Dedifferentiated amniotic fluid mesenchymal stem cell (primary cell): ENCODE results near the gene PMAIP1.
"Not testable (repeated sequence)": the region's sequence is repeated elsewhere in the genome, so short reads cannot be mapped to it uniquely, and the experiment has no call there.

Experiments used
- DNase-seq: peaks from one replicate; pipeline ENCODE4 v3.0.0-alpha.2; 2016; ENCODE audit errors: extremely low spot score

PMAIP1 gene

DNA sequence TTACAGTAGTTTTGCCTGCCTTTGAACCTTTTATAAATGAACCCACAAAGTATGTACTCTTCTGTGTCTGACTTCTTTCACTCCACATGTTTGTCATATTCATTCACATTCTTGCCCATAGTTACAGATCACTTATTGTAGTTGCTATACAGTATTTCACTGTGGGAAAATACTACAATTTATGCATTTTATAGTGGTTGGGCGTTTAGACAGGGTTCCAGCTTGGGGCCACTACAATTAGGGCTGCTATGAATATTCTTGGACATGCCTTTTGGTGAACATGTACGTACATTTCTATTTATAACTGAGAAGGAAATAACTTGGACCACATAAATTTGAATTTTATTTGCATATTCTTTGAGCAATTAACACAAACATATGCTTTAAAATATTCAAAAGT lies 15.4 kb upstream of the PMAIP1 start:
- no peak for DNase-seq

DNA sequence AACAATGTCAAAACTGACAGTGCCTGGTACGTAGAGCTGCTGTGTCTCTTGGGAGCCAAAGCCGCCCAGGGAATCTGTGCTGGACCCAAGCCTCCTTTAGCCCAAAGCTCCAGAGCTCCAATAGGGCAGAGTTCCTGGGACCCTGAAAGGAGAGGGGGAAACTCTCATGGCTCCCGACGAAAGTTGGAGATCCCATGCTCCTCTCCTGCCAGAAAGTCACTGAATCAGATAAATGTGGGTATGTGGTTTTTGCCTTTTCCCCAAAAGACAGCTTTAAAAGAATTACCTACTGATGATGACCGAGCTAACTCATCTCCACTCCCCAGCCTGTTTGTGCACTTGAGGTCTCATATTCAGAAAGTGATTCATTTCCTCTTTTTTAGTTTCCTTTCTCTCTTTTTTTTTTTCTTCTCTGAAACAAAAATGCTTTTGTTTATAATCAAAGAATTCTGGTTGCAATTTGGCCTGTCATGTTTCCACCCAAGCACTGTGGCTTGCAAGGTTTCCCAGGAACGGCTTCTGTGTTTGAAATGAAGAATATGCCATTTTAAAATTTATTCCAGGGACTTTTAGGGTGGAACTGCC lies 14.1 kb upstream of the PMAIP1 start:
- peak; percentile 76 for DNase-seq

DNA sequence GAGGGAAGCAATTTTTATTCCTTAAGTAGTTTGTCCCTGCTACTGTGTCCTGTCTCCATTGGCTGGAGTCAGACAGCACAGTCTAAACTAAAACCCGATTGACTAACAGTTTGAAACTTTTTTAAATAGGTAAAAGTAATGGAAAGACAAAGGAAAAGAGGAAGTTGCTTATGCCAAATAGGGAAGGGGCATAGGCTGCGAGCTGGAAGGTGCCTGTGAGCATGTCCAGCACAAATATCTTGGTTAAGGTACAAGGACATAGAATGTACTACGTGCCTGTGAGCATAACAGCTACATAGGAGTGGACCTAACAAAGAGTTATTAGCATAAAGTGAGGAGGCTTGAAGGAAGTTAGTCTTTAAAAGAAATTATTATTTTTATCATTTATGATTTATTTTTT lies 13.4 kb upstream of the PMAIP1 start:
- DNase-seq: not testable (repeated sequence)

DNA sequence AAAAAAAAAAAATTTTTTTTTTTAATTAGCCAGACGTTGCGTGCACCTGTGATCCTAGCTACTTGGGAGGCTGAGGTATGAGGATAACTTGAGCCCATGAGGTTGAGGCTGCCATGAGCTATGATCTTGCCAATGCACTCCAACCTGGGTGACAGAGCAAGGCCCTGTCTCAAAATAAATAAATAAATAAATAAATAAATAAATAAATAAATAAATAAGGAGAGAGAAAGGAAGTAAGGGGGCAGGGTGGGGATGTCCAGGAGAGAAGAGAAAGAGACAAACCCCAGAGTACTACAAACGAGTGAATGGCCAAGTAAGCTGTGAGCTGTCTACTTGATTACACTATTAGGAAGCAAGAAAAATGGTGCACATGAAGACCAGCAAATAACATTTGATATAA lies 7.7 kb upstream of the PMAIP1 start:
- DNase-seq: no peak

DNA sequence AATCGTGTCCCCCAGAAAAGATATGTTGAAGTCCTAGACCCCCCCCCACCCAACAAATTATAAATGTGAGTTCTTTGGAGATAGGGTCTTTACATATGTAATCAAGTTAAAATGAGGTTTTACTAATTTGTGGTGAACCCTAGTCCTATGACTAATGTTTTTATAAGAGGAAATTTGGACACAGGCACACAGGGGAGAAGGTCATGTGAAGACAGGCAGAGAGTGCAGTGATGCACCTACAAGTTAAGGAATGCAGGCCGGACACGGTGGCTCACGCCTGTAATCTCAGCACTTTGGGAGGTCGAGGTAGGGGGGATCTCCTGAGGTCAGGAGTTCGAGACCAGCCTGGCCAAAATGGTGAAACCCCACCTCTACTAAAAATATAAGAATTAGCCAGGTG lies 5.8 kb upstream of the PMAIP1 start:
- DNase-seq: no peak

DNA sequence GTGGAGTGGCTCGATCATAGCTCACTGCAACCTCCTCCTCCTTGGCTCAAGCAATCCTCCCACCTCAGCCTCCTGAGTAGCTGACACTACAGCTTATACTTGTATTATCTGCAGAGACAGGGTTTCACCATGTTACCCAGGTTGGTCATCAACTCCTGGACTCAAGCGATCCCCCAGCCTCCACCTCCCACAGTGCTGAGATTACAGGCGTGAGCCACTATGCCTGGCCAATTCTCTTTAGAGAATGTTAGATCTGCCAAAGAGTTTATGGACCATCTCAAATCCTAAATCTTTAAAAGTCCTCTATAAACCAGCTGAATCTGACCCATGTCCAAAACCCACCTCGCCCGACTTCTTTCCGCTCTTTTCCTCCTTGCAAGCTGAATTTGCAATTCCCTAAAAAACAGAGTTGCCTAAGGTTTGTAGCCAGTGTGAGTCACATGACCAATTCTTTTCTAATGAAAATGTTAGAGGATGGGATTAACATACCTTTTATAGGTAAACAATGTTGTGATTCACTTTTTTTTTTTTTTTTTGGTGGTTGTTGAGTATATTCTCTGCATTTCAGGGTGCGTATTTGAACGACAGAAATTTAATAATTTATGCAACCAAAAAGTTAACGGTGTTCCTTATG lies 2.4 kb upstream of the PMAIP1 start:
- DNase-seq: no peak

DNA sequence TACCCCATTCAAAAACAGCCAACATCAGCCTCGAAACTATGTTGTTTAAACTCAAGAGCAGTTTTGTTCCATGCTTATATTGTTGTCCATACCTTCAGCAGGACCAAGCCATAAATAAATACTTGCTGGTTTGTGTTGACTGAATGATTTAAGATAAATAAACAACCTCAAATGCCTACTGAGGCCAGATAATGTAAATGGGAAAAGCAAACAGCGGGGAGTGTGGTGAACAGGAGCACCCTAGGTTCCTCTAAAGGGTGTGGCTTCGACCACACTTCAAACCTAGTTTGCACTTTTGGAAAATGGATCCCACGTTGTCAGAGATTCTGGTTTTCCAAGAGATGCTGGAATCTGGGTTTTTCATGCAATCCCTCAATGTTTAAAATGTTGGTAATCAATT lies 1.7 kb upstream of the PMAIP1 start:
- DNase-seq: no peak

DNA sequence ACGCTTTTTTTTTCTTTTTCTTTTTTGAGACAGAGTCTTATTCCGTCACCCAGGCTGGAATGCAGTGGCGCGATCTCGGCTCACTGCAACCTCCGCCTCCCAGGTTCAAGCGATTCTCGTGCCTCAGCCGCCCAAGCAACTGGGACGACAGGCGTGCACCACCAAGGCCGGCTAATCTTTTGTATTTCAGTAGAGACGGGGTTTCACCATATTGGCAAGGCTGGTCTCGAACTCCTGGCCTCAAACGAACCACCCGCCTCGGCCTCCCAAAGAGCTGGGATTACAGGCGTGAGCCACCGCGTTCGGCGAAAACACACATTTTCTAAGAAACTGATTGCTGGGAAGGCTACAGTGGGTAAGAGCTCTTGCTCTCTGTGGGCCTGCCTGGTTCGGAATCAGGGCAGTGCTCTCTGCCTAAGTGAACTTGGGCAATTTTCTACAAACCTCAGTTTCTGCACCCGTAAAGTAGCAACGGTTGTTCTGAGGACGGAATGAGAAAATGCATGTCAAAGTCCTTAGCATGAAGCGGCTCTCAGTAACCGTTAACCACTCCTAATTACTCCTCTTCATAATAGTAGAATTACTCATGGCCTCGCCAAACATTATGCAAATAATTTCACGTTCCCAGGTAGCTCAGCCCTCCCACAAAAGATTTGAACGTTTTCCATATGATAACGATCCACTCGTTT lies 1.0 kb upstream of the PMAIP1 start:
- no peak for DNase-seq

DNA sequence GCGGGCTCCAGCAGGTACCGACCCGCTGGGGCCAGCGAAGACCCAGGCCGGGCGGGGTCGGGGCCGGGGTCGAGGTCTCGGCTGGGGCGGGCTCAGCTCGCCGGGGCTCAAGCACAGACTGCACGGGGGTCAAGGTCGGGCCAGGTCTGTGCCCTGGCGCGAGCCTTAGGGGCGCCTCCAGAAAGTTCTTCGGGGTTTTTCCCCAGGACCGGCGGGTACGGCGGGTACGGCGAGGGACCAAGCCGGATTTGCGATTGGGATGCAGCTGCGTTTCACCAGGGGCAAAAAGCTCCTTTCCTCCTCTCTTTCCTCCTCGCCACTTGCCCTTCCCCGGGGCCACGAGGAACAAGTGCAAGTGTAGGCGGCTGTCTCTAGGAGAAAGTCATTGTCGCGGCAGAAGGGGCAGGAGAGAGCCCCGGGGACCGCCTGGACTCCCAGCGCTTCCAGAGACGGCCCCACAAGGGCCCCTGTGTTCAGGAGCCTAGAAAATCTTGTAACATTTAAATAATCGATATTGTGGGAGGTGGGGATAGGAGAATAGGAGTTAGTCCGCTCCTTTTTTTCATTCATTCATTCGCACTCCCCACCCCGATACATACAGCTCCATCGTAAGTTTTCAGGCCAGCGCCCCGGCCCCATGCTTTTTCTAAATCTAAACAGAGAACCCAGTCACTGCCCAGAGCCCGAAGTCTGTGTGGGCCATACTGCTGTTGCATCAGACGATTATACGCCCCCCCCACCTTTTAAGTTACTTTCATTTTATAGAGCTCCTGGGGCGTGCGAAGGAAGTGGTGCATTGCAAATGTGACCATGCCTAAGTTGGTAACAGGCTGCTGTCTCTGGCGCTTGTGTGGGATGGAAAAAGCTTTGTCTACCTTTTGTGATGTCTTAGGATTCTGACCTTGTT lies 679 bp downstream of the PMAIP1 start:
- DNase-seq: peak; percentile 89

DNA sequence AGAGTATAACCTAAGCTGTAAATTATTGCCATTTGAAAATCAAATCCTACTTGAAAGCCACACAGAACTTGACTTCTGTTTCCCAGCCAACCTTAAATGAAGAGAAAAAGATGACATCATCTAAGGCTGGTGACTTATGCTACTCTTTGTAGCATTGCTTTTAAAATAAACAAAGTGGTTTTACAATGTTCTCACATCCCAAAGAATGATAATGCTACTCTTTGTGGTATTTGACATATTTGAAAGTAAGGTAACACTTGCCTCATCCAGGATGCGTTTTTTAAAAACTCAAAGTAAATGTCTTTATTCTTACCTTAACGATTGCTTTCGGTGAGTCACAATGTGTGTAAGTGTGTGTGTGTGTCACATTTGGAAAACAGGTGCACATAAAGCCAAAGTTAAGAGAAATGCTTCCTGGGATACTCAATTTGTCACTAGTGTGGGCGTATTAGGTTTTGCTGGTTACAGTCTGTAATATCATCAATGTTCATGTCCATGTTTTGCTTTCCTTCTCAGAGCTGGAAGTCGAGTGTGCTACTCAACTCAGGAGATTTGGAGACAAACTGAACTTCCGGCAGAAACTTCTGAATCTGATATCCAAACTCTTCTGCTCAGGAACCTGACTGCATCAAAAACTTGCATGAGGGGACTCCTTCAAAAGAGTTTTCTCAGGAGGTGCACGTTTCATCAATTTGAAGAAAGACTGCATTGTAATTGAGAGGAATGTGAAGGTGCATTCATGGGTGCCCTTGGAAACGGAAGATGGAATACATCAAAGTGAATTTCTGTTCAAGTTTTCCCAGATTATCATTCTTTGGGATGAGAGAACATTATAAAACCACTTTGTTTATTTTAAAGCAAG lies 2.6 kb downstream of the PMAIP1 start:
- peak; percentile 69 for DNase-seq

DNA sequence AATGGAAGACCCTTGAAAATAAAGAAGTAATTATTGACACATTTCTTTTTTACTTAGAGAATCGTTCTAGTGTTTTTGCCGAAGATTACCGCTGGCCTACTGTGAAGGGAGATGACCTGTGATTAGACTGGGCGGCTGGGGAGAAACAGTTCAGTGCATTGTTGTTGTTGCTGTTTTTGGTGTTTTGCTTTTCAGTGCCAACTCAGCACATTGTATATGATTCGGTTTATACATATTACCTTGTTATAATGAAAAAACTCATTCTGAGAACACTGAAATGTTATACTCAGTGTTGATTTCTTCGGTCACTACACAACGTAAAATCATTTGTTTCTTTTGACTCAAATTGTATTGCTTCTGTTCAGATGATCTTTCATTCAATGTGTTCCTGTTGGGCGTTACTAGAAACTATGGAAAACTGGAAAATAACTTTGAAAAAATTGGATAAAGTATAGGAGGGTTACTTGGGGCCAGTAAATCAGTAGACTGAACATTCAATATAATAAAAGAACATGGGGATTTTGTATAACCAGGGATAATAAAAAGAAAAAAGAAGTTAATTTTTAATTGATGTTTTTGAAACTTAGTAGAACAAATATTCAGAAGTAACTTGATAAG lies 3.3 kb downstream of the PMAIP1 start:
- no peak for DNase-seq

DNA sequence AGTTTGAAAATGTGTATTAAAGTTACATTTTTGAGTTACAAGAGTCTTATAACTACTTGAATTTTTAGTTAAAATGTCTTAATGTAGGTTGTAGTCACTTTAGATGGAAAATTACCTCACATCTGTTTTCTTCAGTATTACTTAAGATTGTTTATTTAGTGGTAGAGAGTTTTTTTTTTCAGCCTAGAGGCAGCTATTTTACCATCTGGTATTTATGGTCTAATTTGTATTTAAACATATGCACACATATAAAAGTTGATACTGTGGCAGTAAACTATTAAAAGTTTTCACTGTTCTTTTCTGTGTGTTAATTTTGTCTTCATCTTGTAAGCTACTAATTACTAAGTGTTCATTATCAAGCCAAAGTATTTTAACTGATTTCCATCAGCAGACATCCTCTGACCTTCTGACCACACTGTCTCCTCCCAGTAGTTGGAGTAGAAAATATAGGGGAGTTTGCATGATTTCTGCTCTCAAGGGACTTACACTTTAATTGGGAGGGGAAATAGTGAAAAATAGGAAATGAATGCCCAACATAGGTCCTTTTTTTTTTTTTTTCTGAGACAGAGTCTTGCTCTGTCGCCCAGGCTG lies 4.3 kb downstream of the PMAIP1 start:
- no peak for DNase-seq

DNA sequence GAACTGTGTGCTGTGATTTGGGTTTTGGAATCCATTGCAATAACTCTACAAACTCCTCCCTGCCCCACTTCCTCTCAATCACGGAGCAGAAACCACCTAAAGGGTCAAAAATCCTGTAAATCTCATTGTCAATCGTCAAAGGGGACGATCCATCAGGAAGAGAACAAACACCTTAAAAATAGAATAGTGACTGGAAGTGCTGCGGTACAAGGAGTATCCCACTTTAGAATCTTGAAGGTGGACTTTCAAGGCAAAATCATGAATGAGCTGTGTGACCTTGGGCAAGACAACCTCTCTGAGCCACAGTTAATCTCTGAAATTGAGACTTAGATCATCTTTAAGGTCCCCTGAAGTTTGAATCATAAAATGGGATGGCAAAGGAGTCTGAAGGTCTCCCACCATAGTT lies 5.9 kb downstream of the PMAIP1 start:
- no peak for DNase-seq

DNA sequence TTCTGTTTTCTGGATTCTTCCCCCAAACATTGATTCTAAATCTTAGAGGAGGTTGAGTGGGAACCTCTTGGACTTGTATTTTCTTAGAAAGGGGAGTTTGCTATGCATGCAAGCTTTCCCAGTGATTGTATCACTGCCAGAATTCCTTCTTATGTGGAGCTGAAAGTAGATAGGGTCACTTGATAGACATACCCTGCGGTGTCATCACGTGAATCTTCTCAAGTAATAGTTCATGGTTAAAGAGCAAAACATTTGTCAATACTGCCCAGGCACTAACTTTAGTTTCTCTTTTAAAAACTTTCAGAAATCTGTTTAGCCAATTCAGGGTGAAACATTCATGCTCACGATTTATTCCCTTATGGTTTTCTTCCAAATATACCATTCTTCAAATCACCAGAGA lies 6.4 kb downstream of the PMAIP1 start:
- no peak for DNase-seq

DNA sequence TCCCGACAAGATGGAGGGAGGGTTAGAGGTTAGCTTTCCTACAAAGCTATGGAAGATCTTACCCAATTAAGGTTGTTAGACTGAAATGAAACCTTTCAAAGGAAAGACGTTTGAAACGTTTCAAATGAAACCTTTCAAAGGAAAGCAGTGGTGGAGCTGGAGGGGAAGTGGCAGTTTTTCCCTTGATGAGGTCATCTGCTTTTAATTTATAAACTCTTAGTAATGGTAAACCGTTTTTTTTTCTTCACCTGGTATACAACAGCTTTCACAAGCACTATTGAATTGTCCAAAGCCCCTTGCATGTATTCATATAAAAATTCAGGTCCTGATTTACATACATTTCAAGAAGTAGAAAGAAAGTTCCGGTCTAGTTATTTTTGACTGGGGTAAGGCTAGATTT lies 7.4 kb downstream of the PMAIP1 start:
- DNase-seq: no peak

DNA sequence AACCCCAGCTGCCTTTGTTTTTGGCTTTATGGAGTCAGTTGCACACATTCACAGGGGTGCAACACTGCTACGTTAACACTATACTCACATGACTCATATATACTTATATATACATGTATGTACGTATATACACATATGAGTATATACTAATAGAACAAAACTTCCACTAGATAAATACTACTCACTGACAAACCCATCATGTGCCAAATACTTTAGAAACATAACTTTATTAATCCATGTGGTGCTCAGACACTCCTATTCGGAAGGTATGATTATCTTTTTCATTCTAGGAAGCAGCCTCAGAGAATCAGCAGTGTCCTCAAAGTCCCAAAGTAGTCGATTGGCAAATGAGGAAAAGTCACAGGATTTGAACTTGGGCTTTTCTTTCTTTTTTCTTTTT lies 7.9 kb downstream of the PMAIP1 start:
- no peak for DNase-seq

DNA sequence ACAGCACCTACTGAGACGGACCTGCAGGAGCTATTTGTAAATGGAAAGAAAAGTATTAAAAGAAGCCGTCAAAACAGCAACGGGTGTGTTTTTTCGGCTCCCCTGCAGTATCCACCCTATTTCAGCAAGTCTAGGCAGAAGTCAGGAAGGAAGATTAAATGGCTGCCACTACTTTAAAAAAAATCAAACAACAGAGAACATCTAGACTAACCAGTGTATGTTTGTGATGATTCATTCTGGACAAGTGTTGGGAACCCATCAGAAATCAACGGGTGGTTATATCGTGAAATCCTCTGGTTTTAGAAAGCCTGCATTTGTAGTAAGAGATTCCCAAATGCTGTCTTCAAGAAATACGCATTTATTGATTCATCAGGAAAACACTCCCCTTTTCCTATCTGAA lies 9.0 kb downstream of the PMAIP1 start:
- no peak for DNase-seq

DNA sequence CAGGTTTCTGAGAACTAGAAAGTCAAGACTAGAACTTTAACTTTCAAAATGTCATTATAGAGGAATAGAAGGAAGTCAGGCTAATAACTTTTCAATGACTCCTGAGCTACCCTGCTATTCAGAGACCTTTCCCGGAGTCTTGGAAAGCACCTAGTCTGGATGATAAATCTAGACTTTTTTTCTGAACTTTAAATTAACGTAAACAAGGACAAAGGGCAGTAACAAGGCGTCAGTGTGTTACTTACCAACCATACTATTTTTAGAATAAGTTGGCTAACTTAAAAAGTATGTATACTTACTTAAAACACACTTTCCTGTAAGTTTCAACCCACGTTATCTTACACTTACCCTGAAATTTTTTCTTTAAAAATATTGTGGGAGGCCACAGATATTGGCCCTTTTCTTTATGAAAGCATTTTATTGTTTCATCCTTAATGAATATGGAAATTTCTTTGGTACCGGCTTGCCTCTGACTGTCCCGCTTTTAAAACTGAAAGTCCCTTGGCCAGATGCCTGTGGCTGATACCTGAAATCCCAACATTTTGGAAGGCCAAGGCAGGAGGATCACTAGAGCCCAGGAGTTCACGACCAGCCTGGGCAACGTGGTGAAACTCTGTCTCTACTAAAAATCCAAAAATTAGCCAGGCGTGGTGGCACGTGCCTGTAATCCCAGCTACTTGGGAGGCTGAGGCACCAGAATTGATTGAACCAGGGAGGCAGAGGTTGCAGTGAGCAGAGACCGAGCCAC lies 9.7 kb downstream of the PMAIP1 start:
- DNase-seq: no peak

DNA sequence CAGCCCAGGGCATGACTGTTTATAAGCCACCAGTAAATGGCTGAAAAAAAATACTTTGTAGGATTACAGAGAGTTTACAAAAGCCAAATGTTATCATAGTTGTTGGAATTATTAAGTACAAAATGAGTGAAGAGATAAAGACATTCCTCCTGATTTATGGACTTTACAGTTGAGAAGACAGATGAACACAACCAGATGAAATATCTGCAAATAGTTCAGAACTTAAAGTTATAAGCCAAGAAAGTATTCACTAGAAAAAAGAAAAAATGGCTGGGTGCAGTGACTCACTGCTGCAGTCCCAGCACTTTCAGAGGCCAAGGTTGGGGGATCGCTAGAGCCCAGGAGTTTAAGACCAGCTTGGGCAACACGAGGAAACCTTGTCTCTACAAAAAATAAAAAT lies 11.2 kb downstream of the PMAIP1 start:
- no peak for DNase-seq

DNA sequence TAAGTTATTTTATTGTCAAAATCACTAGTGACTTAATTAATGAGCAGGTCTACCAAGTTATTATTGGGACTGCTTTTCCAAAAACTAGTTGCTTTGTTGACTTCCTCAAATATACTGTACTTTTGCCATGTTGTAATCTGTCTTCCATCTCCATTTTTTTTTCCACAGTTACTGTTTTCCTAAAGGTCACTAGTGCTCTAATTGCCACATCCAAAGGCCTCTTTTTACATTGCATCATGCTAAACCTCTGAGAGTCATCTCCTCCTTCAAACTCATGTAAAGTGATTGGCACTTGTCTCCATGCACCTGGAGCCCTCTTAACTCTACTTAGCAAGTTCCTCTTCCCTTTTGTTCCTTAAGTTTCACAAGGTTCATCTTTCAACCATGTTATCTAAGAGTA lies 11.8 kb downstream of the PMAIP1 start:
- no peak for DNase-seq
